ENCODE results near the gene NPAS3.

- TF ChIP-seq, protein P1, sequence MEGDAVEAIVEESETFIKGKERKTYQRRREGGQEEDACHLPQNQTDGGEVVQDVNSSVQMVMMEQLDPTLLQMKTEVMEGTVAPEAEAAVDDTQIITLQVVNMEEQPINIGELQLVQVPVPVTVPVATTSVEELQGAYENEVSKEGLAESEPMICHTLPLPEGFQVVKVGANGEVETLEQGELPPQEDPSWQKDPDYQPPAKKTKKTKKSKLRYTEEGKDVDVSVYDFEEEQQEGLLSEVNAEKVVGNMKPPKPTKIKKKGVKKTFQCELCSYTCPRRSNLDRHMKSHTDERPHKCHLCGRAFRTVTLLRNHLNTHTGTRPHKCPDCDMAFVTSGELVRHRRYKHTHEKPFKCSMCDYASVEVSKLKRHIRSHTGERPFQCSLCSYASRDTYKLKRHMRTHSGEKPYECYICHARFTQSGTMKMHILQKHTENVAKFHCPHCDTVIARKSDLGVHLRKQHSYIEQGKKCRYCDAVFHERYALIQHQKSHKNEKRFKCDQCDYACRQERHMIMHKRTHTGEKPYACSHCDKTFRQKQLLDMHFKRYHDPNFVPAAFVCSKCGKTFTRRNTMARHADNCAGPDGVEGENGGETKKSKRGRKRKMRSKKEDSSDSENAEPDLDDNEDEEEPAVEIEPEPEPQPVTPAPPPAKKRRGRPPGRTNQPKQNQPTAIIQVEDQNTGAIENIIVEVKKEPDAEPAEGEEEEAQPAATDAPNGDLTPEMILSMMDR (IDR thresholded peaks at IDR 0.05; ENCODE audit: extremely low read depth in 1 of 2, insufficient read depth in 1 of 2, low read depth in 1 of 2, low read length in 2 of 2), result no peak
- no peak for TF ChIP-seq POLR2AphosphoS5 (IDR thresholded peaks at IDR 0.05; ENCODE audit: insufficient read depth, low read depth, low read length)
These were observed 123.1 kb downstream of the NPAS3 start for GRCh38 chr14:33061667-33062325.

Data from endothelial cell of umbilical vein (primary cell).